ENCODE measurements around the gene MAP1LC3A.
A peak's percentile ranks its signal among the peaks of the same experiment; 100 is the strongest.

MAP1LC3A gene

GRCh38 chr20:34569598-34569997, 11.1 kb downstream of the MAP1LC3A start:
- H3K4me3 ChIP-seq (ENCODE audit: low read depth, low read length), result no peak overlapping the region
- no peak for DNase-seq (ENCODE audit: low read depth)
- no peak for TF ChIP-seq POLR2A (IDR thresholded peaks at IDR 0.05; ENCODE audit: extremely low read depth, insufficient read length)
- no peak for TF ChIP-seq CTCF (IDR thresholded peaks at IDR 0.05; ENCODE audit: low read depth, low read length)
- no peak for TF ChIP-seq MAX (IDR thresholded peaks at IDR 0.05; ENCODE audit: low read depth, low read length)
- TF ChIP-seq MYC (IDR thresholded peaks at IDR 0.05; ENCODE audit: low read depth, low read length), result no peak

GRCh38 chr20:34570859-34571306, 12.4 kb downstream of the MAP1LC3A start:
- DNase-seq (ENCODE audit: low read depth), result peak; percentile 83
- TF ChIP-seq POLR2A (IDR thresholded peaks at IDR 0.05; ENCODE audit: extremely low read depth, insufficient read length), result no peak
- no peak for TF ChIP-seq CTCF (IDR thresholded peaks at IDR 0.05; ENCODE audit: low read depth, low read length)
- TF ChIP-seq MAX (IDR thresholded peaks at IDR 0.05; ENCODE audit: low read depth, low read length), result peak; percentile 5; the same call in 1 of the 2 replicates
- TF ChIP-seq MYC (IDR thresholded peaks at IDR 0.05; ENCODE audit: low read depth, low read length), result no peak
- H3K4me3 ChIP-seq (ENCODE audit: low read depth, low read length), result no peak overlapping the region

GRCh38 chr20:34571753-34572152, 13.2 kb downstream of the MAP1LC3A start:
- DNase-seq (ENCODE audit: low read depth), result peak; percentile 39
- H3K4me3 ChIP-seq (ENCODE audit: low read depth, low read length), result no peak overlapping the region
- TF ChIP-seq MAX (IDR thresholded peaks at IDR 0.05; ENCODE audit: low read depth, low read length) (no peak), MYC (IDR thresholded peaks at IDR 0.05; ENCODE audit: low read depth, low read length) (no peak), CTCF (IDR thresholded peaks at IDR 0.05; ENCODE audit: low read depth, low read length) (no peak), POLR2A (IDR thresholded peaks at IDR 0.05; ENCODE audit: extremely low read depth, insufficient read length) (no peak)

- TF ChIP-seq POLR2A (IDR thresholded peaks at IDR 0.05; ENCODE audit: extremely low read depth, insufficient read length) (no peak), CTCF (IDR thresholded peaks at IDR 0.05; ENCODE audit: low read depth, low read length) (no peak), MYC (IDR thresholded peaks at IDR 0.05; ENCODE audit: low read depth, low read length) (no peak), MAX (IDR thresholded peaks at IDR 0.05; ENCODE audit: low read depth, low read length) (no peak)
- no peak overlapping the region for H3K4me3 ChIP-seq (ENCODE audit: low read depth, low read length)
- DNase-seq (ENCODE audit: low read depth), result no peak
Observed at GRCh38 chr20:34573541-34574300, 15.2 kb downstream of the MAP1LC3A start.

- no peak overlapping the region for H3K4me3 ChIP-seq (ENCODE audit: low read depth, low read length)
- DNase-seq (ENCODE audit: low read depth), result no peak
- TF ChIP-seq POLR2A (IDR thresholded peaks at IDR 0.05; ENCODE audit: extremely low read depth, insufficient read length) (no peak), MAX (IDR thresholded peaks at IDR 0.05; ENCODE audit: low read depth, low read length) (no peak), CTCF (IDR thresholded peaks at IDR 0.05; ENCODE audit: low read depth, low read length) (no peak)
Observed at GRCh38 chr20:34574426-34574825, 15.9 kb downstream of the MAP1LC3A start.
